HG02852 (cell line): ENCODE data around the gene AFF3.

ENCODE experiments used
- ATAC-seq: cut with Tn5 transposase; IDR thresholded peaks from one replicate; pipeline ENCODE4 v1.9.1; 2021; ENCODE audit warnings: mild to moderate bottlenecking, moderate library complexity; ENCODE audit not compliant: unreplicated experiment

AFF3 gene

DNA sequence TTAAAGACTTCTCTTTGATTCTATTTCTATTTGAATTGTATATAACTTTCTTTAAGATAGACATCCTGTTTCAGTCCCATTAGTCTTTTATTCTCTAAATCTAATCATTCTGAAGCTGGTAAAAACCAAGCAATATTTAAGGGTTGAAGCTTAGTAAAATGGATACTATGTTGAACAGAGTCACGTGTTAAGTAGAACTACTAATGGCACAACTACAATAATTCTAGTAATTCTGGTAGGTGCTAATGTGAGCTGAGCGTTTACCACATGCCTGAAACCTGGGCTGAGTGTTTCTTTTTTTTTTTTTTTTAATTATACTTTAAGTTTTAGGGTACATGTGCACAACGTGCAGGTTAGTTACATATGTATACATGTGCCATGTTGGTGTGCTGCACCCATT, 8.9 kb upstream of the AFF3 start:
- peak; percentile 64 for ATAC-seq

DNA sequence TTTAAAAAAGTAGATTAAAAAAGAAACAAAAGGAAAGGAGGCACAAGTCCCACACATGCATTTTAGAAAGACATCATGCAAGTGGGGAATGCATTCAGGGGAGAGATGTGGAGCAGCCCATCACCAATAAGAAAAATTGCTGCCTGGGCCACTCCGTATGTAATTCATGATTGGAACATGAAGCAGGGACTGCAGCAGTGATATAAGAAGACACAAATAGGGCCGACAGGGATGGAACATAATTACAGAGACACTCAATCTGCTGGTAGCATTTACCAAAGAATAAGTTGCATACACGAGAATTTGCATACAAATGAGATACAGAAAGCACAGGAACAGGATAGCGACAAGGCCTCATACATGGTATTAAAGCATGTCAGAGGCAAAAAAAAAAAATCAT, 6.5 kb upstream of the AFF3 start:
- ATAC-seq, result no peak

DNA sequence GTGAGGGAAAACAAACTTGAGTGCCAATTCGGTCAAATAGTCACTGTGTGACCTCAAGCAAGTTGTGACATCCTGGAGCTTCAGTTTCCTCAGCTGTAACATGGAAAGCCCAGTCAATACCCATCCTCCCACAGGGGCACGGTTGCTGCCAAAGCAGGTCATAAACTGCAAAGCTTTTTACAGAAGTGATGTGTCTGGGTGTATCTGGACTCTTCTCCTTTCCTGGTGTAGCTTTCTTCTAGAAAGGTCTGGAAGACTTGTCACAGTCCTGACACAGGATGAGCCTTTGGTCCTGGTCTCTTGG, 4.2 kb upstream of the AFF3 start:
- no peak for ATAC-seq

GRCh38 chr2:100145893-100146656, 3.7 kb upstream of the AFF3 start:
- no peak for ATAC-seq

- ATAC-seq, result no peak
Measured at GRCh38 chr2:100143286-100143685, 896 bp upstream of the AFF3 start.

GRCh38 chr2:100141906-100142305, 484 bp downstream of the AFF3 start:
- ATAC-seq, result no peak

- ATAC-seq, result no peak
Measured at GRCh38 chr2:100140582-100140981, 1.8 kb downstream of the AFF3 start.

DNA sequence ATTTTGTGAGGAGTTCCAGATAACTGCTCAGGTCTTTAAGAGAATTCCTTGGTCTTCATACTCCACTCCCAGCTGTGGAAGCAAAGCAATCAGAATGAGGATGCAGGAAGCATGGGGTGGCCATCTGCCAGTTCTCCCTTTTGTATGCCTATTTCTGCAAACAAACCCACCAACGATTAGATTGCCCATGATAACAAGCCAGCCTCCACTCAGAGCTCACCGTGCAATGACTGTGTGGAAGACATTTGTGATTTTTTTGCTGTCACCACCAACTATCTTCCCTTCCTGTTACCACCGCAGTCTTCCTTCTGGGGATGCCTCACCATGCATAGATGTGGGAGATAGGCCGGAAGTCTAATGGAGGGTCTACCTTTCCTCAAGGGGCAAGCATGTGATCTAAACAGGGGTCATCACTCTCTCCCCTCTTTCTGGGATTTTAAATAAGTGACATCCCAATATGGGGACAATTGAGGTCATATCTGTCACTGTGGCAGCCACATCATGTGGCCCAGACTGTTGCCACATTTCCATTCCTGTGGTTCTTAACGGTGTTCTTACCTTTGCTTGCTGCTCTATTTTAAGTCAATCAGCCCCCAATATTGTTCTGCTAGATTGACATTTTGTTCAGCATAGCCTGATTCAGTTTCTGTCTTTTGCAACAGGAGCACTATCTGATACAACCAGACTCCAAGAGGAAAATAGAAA, 4.4 kb downstream of the AFF3 start:
- ATAC-seq, result no peak

GRCh38 chr2:100137318-100137717, 5.1 kb downstream of the AFF3 start:
- ATAC-seq, result no peak

- ATAC-seq, result peak; percentile 59
Measured at GRCh38 chr2:100136310-100136709, 6.1 kb downstream of the AFF3 start.

- ATAC-seq, result no peak
Measured at GRCh38 chr2:100135415-100135814, 7.0 kb downstream of the AFF3 start.

DNA sequence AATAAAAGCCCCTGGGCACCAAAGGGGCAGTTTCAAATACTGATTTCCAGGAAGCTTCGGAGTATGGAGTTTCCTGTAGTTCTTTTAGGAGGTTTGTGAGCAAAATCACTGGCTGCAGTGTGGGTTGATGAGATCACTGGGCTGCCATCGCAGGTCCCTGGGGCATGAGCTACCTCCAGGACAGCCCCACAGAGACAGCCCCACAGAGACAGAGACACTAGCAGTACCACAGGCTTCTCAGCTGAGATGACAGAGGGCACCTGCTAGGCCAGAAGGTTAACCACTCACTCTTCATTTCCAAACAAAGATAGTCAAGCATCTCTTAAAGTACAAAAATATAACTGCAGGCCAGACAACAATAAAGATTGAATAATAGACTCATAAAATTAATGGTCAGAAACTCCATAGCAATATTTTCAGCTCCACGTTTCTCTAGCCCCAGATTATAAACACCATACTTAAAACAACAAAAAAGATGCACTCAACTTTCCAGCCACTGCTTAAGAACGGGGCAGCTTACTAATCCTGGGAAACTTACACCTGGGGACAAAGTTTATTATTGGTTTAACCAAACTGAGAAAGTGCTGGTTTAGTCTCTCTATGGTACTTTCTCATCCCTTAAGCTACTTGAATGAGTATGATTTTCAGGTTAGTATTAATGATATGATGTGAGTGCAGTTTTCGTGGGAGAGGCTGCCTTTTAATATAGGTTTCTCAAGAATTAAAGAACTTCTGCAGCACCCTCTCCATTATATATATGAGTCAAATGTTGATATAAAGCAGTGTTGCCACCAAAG, 11.6 kb downstream of the AFF3 start:
- no peak for ATAC-seq

GRCh38 chr2:100126897-100127401, 15.4 kb downstream of the AFF3 start:
- ATAC-seq, result no peak

GRCh38 chr2:100126201-100126600, 16.2 kb downstream of the AFF3 start:
- no peak for ATAC-seq

DNA sequence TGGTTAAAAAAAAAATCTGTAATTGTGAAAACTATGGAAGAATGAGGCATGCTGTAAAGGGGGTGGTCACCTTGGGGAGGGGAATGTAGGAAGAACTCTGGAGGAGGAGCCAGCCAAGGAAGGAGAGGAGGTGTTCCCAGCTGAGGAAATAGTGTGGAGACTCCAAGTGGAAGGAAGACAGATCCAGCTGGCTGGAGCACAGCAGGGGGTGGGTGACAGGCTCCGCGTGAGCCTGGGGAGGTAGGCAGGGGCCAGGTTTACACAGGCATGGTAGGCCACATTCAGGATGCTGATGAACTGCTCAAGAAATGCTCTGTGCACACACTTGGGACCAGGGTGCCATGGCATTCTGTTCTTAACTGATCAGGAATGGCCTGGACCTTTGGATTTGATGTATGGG, 16.8 kb downstream of the AFF3 start:
- ATAC-seq, result no peak

- no peak for ATAC-seq
Measured at GRCh38 chr2:100124761-100125160, 17.6 kb downstream of the AFF3 start.

DNA sequence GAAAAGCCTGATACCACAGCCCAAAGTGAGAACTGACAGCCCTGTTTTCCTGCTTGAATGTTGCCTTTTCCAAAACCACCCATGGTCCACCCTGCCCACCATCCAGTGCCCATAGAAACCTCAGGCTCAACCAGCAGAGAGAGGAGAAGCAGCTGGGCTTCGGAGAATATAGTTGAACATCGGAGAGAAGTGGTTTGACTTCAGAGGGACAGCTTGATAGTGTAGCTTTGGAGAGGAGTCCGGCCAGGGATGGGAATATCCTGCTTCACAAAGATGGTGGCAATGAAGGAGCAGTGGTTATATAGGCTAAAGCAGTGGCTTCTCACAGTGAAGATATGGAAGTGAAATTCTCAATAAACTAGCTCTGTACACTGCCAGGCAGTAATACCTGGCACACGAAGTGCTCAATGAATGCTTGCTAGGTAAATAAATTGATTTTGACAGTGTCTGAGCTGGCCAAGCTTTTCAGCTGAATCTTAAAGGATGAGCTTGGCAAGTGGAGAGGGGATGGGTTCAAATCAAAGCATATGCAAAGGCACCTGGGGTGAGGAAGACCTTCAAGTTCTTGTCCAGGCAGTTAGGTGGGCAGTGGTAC, 21.2 kb downstream of the AFF3 start:
- ATAC-seq, result no peak

DNA sequence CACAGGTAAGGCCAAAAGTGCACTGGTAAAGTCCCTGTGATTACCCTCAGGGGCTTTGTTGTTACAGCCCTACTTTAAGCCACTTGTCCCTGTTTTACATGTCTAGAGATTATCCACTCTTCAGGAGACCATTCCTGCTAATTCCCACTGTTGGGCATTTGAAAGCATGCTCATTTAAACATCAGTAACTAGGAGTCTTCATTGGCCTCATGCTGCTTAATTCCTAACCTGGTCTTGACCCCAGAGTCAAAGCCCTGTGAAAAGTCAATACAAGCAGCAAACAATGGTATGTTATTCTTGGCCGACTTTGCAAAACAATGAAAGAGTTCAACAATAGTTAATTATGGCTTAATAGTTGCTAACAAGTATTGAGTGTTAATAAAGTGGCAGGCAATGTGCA, 23.2 kb downstream of the AFF3 start:
- ATAC-seq, result no peak

GRCh38 chr2:100113990-100114433, 28.4 kb downstream of the AFF3 start:
- peak; percentile 91 for ATAC-seq

DNA sequence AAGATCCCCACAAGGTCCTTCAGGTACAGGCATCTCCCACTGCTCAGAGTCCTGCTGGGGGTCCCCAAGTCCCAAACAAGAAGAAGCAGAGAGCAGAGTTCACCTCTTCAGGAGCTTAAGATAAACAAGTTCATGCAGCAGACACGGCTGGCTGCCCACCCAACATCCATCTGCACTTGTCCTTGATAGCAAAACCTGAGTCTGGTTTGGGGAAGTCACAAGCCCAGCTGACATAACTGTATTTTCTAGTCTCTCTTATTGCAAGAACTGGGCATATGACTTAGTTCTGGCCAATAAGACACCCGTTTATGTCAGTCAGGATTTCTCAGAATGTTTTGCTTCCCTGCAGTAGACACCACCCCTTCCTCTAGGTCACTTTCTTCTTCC, 31.8 kb downstream of the AFF3 start:
- ATAC-seq, result no peak

GRCh38 chr2:100109986-100110613, 32.3 kb downstream of the AFF3 start:
- ATAC-seq, result no peak
